CD4-positive, alpha-beta T cell treated with Interleukin-4 for 1 hour (primary cell): ENCODE measurements around the gene CIAO2A.
"Not testable (repeated sequence)": the region's sequence is repeated elsewhere in the genome, so short reads cannot be mapped to it uniquely, and the experiment has no call there.

Source experiments
- DNase-seq, 2 donors: peaks; one replicate each; pipeline ENCODE4 v3.0.0-alpha.2; 2020 to 2022

CIAO2A gene, protein sequence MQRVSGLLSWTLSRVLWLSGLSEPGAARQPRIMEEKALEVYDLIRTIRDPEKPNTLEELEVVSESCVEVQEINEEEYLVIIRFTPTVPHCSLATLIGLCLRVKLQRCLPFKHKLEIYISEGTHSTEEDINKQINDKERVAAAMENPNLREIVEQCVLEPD

DNA sequence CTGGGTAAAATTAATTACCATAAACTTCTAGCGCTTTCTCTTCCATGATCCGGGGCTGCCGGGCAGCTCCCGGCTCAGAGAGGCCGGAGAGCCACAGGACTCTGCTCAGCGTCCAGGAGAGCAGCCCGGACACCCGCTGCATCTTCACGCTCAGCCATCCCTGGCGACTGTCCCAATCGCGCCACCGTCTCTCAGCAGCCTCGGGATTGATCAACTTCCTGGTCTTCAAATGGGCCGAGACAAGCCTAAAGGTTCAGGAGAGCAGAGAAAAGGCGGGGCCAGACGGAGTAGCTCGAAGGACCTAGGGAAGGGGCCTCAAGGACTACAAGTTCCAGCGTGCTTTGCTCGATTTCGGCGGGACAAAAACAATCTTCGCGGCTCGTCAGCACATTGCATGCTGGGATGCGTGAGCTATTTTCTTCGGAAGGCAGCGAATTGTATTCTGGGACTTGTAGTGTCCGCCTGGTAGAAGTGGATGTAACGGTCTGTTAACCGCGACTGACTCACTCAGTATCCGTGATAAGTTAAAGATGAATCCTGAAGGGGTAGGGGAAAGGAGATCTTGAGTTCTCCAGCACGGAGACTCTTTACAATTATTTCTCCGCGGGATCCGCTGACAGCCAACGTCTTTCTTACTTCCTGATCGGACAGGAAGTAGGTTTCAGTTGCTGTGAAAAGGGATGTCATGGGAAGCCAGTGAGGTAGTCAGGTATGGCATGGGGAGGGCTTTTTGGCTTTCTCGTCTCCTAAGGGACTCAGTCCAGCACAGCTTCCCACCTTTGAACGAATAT, at the start of gene CIAO2A:
CIAO2A (minus strand) TSS at position 212 of the 791 bp plus-strand sequence; CDS start at position 142, 70 bp downstream.
- DNase-seq = peak; percentile 97

DNA sequence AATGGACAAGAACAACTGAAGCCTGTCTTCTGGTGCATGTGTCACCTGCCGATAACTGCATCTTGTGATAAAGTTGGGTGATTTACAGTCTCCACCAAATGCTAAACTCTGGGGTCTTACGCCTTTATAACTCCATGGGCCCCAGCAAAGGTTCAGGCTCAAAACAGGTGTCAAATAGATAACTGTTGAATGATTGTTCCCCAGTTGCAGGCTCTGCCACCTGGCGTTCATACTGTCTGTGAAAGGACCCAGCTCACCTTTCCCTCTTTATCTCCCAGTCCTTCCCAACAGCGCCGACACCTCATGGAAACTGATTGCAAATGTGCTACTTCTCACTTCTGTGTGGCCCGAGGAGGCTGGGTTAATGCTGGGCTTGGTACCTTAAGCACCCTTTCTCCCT, 49.6 kb upstream of the CIAO2A start:
- DNase-seq = no peak

DNA sequence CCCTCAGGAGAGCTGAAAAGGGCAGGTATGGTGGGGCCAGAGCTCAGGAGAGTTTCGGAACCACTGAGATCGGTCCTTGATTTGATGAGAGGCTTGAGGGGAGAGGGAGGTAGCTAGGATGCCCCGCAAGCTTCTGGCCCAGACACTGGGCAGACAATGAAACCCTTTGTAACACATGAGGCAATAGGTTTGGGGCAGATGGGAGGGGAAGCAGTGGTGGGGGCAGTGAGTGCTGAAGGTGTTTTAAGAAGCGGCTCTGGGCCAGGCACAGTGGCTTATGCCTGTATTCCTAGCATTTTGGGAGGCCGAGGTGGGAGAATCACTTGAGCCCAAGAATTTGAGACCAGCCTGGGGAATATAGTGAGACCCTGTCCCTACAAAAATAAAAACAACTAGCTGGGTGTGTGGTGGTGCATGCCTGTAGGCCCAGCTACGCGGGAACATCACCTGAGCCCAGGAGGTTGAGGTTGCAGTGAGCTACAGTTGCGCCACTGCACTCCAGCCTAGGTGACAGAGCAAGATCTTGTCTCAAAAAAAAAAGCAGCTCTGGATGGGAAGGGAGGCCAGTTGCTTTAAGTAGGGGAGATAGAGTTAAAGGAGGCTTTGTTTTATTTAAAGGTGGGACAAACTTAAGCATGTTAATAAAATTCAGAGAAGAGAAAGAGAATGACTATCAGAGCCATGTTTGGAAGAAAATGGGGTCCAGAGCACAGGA, 48.3 kb upstream of the CIAO2A start:
- no peak for DNase-seq

DNA sequence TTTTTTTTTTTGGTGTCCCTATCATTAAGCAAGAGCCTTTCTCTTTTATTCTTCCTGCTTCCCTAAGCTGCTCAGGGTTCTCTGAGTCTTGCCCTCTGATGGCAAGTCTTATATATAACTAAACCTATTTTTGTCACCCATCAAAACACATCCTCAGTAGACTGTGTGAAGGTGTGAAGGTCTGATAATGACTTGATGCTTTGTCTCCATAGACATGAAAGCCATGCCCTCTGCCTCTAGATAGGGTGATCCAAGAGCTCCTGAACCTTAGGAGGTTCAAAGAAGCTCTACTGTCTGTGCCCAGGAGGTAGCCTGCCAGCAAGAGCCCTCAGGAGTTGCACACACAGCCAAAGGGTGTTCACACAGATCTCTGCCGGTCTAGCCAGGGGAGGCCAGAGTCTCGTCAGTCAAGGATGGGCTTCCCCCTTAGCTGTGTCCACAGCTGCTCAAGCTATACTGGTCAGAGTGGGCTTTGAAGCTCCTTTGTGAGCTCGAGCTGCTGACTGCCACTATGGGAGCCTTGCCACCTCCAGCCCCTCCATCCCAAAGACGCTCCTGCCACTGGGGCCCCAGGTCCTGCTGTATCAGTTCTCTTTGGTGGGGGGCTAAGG, 44.8 kb upstream of the CIAO2A start:
- DNase-seq = no peak

DNA sequence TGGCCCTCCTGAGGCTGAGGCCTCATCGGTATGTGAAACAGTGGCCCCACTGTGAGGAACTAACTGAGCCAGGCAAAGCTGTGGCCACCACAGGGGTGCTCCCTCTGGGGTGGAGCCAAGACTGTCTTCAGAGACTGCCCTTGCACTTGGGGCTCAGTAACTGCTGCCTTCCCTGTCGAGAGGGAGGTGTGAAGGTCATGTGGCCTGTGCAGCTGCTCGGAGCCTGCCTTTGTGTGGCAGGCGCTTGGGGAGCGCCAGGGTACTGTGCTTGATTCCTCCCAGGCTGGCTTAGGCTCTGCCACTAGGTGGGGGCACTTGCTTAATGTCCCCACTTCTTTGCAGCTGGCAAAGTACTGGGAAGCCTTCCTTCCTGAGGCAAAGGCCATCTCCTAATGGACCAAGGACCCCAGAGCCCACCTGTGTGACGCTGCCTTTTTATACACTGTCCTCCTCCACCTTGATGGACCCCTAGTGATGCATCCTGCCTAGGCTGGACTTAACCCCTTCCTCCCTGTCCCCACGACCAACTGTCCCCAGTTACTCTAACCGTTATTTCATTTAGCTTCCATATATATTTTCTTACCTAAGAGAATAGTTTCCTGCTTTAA, 43.7 kb upstream of the CIAO2A start:
- DNase-seq = peak in 1 of 2 donors; percentile 45

DNA sequence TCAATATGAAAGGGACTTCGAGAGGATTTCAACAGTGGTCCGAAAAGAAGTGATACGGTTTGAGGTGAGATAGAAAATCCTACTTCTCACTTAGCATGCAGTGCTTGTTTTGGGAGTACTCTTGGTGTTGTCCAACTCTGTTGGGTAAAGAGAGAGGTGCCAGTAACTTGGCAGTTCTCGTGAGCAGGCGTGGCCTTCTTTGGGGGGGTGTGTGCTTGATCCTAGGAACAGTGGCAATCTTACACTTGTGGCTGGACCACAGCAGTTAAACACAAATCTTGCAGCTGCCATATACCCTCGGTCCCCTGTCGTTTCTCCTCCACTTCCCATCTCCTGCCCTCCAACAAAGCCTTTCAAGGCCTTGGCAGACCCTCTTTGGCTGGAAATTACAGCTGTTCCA, 42.7 kb upstream of the CIAO2A start:
- DNase-seq = no peak

DNA sequence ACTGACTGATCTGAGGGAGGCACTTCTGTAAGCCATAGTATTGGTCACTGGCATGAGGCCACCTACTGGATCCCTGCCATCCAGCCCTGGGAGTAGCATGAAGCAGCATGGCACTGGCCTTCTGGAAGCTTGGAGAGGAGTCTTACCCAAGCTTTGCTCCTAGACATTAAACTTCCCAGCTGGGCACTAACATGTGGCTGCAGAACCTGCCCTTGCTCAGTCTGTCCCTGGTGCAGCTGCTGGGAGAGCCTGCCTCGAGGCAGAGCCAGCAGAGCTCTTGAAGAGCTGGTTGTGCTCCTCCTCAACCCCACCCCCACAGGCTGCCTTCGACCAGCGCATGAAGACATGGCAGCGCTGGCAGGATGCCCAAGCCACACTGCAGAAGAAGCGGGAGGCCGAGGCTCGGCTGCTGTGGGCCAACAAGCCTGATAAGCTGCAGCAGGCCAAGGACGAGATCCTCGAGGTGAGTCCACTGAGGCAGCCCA, 40.7 kb upstream of the CIAO2A start:
- no peak for DNase-seq

DNA sequence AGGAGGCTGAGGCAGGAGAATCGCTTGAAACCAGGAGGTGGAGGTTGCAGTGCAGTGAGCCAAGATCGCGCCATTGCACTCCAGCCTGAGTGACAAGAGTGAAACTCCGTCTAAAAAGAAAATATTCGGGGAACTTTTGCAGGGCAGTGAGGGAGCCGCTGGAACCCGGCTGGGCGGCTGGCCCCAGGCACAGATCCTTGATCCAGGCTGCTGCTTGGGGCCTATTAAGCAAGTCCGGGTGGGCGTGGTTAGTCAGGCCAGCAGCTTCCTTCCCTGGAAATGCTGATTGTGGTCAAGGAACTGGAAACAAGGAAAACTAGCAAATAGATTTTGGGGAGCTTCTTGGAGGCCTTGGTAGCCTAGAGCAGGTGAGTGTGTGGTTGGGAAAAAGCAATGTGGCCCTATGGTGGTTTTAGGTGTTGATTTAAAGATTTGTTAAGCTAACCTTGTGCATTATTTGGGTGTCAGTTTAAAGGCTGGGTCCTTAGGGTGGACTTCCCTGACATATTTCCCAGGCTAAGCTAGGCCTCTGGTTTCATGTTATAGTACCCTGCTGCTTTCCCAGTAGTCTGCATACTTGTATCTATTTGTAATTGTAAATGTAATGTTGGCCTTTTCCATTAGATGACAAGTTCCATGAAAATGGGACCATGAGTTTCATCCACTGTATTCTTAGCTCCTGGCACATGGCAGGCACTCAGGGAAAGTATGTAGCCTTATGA, 40.1 kb upstream of the CIAO2A start:
- DNase-seq = no peak

DNA sequence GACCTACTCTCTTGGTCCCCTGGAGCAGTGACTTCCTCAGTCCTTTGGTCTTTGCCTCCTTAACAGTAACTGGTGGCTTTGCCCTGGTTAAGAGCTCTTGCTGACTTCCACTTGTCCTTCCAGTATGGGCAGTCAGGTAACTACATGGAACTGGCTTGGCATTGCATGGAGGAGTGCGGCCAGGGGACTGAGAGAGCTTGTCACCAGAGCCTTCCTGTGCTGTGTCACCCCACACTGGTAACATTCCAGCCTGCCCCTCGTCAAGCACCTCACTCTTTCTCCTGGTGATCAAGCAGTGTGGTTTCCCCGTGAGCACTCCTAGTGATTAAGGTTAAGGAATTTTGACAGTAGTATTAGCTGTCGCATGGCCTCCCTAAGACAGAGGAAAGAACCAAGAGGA, 38.6 kb upstream of the CIAO2A start:
- no peak for DNase-seq

DNA sequence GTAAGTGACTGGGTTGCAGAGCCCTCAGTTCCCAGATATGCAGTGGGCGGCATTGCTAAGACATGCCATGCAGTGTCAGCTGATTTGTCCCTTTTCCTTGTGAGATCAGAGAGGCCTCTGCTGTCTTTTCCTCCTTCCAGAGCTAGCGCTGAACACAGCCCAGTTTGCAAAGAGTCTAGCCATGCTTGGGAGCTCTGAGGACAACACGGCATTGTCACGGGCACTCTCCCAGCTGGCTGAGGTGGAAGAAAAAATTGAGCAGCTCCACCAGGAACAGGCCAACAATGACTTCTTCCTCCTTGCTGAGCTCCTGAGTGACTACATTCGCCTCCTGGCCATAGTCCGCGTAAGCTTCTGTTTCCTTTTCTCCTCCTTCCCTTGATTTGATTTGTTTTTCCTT, 37.9 kb upstream of the CIAO2A start:
- no peak for DNase-seq

DNA sequence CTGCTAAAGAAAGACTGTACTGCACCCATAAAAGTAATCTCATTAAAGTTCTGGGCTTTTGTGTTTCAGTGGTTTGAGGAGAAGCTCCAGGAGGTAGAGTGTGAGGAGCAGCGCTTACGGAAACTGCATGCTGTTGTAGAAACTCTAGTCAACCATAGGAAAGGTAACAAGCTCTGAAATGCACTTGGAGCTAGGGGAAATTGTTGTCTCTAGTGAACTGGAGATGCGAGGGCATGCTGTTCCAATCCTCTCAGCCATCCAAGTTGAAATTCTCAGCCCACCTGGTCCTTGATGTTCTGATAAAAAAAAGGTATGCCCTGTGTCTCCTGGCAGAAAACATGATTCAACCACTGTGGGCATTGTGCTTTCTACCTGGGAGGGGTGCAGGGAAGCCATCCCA, 36.5 kb upstream of the CIAO2A start:
- no peak for DNase-seq

DNA sequence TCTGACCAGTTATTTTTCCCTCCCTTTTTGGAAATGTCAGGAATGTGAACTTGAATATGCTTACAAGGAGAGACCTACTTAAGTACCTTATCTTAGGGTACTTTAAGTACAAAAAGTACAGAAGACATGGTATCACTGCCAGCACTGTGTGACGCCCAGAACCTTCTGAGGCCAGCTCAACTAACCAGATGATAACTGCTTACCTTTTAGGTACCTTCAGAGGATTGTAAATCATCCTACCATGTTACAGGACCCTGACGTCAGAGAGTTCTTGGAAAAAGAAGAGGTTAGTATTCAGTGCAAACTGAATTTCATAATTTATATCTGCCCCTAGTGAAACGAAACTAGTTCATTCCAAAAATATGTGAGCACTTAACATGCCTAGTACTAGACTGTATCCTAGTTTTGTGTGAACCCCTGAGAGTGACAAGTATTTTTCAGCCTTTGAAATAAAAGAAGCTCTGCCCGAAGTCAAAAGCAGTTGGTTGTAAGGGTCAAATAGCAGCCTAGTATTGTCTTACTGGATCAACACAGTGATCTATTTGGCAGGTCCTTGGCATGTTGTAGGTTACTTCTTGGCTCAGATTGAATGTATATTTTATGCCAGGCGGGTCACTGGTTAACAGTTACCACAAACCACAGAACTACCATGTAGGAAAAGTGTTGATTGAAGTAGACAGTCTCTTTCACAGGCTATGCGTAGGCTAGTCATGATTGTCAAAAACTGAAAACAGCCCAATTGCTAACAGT, 34.1 kb upstream of the CIAO2A start:
- no peak for DNase-seq

DNA sequence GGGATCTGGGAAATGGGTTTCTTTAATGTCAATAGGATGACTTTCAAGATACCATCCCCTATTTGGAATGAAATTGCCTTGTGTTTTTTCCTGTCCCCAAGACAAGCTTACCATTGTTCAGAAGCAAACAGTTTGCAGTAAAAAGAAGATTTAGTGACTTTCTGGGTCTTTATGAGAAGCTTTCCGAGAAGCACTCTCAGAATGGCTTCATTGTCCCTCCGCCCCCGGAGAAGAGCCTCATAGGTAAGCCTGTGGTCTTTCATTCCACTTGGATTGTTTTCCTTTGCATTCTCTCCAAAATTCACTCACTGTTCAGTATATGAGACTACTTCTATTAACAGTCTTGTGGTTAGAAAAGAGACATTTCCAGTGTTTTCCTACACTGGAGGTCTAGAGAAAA, 32.3 kb upstream of the CIAO2A start:
- no peak for DNase-seq

DNA sequence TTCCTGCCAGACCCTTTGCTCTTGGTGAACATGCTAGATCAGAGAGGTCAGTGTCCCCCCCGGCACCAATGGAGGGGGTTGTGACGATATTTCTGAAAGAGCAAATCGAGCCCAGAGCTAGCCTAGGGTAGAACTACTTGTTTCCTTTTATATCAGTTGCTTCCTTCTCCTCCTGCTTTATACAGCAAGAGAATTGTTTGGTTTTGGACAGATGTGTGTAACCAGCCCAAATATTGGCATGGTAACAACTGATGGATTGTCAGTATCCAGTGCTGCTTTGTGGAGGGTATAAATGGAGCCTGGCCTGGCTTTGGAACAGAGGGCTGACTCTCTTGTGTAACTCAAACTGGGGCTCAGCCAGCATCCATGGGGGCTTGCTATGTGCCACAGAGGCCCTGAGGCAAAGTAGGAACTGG, 29.3 kb upstream of the CIAO2A start:
- DNase-seq = no peak

DNA sequence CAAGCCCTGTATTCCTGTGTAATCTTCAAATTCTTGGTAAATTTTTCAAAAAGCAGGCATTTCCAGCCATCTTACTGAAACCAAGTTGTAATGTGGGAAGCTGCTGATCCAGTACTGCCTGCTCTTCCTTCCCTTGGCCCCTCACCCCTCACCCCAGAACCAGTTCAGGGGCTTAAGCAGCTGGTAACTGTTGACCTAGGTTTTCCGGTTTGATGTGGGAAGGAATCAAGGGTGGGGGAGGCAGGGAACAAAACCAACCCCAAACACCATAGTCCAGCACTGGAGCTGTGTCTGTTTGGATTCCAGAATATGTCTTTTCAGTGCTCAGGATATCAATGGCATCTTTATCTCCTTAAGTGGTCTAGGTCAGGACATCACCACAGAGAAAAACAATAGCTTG, 28.8 kb upstream of the CIAO2A start:
- no peak for DNase-seq

DNA sequence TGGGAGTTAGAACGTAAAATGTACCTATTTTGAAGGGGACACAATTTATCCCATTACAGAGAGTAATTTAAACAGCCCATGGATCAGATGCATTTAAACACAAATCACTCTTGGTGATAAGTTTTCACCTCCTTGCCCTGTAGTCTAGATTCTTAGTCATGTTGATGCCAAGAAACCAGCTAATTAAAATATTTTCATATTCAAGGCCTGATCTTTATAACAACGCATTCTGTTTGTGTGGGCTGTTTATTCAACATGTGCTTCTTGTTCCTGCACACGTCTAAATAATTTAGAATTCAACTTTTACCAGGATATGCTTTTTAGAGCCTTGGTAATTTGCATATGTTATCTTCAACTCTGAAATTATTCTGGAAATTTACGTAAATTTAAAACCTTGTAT, 28.0 kb upstream of the CIAO2A start:
- DNase-seq = no peak

DNA sequence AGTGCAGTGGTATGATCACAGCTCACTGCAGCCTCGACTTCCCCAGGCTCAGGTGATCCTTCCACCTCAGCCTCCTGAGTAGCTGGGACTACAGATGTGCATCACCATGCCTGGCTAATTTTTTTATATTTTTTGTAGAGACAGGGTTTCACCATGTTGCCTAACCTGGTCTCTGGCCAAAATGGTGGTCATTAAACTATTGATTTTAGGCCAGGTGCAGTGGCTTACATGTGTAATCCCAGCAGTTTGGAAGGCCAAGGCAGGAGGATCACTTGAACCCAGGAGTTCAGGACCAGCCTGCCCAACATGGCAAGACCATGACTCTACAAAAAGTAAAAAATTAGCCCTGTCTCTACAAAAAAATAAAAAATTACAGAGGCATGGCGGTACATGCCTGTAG, 26.7 kb upstream of the CIAO2A start:
- DNase-seq = not testable (repeated sequence)

DNA sequence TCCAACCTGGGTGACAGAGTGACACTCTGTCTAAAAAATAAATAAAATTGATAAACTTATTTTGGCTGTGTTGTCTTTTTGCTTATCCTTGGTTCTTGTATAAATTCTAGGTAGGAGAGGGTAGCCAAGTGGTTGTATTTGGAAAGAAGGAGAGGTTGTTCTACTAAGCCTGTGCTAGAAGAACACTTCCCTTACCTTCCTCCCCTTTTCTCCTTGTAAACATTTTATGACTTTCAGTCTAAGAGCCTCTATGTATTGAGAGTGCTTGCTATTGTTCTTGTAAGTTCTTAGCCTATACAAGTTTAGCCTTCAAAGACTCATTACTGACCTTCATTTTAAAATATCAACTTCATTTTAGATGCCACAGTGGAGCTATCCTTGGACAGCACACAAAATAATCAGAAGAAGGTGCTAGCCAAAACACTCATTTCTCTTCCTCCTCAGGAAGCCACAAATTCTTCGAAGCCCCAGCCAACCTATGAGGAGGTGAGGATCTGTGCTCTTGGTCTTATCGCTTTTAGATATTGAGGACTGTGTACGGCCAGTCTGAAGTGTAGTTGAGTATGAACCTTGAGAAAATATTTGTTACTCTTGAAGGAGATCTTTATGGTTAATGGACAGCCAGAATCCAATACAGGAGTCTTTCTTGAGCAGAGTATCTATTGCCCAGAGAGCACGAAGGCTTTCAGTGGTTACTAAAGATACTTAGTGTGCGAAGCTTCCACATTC, 24.3 kb upstream of the CIAO2A start:
- no peak for DNase-seq

DNA sequence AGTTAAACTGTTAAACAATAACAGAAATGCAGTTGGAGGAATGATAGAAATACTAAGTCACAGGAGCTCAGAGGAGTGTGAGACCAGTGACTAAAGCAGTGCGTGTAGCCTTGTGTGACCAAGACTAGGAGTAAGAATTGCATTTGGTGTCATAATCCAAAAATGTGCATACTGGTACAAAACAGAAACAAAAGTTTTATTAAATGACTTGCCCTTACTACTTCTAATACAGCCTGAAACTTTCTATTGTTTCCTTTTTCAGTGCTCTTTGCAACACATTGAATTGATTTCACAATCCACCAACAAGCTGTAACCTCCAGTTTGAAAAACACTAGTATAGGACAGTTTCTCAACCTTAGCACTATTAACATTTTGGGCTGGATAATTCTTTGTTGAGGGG, 19.3 kb upstream of the CIAO2A start:
- DNase-seq = no peak

DNA sequence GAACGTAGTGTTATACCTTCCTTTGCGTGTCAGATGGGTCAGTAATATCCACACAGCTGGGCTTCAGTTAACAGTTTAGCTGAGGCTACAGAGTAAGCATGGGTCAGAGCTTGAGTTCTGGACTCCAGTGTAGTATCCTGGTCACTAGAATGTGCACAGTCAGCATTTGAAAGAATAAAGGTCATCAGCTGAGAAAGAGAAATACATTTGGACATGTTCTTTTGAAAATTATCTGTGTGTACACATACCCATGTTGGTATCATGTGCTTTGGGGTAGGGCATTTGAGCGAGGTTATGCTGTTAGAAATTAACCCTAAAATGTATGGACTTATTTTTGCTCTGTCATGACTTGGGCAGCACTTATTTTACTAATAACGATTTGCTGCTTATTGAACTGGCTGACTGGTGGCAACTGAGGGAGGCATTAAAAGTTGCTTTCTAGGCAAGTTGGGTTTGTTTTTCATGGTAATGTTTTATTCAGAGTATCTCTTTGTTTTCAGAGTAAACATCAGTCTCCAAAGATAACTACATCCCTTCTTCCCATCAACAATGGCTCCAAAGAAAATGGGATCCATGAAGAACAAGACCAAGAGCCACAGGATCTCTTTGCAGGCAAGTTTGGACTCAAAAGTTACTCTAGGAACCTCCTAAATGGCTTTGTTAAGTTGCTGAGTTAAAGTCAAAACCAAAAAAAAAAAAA, 18.6 kb upstream of the CIAO2A start:
- no peak for DNase-seq
